Stimulated activated CD4-positive, alpha-beta T cell treated with anti-CD3 and anti-CD28 coated beads, Interleukin-4, amount 100 ng/mL, for 1 hour (primary cell): Measurements from ENCODE around the gene SLC34A1.

Source experiments
- DNase-seq: peaks from one replicate; pipeline ENCODE4 v3.0.0-alpha.2; 2020

Gene SLC34A1

DNA sequence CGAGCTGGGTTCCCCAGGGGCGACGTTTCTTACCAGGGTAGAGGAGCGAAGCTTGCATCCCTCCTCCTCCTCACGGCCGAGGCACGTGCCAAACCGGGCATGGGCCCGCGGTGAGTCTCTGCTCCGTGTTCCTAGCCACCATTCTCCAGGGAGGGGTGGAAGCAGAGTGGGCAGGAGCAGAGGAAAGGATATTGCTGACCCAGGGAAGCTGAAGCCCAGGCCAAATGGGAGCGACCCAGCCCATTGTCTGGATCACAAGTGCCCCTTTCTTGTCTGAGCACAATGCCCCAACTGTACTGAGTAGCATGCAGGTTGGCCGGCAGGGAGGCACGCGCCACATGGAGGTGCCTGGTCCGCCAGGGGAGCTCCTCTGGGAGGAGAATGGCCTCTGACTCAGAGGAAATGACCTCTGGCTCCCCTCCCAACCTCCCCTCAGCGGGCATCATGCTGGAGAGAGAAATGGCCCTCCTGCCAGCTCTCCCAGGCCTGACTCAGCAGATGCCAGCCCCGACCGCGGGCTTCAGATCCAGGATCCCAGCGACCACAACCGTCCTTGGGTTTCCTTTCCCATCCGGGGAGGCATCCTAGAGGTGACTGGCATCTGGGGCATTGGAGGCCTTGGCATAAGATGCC, 63.5 kb downstream of the SLC34A1 start:
- DNase-seq = peak; percentile 14
